Transverse colon (tissue), 4 donors: Measurements from ENCODE around the gene HMGN1. TPM values are rescaled to one million over a fixed set of nuclear protein-coding genes. Genes with fewer than 3 reads are reported as not detected.

ENCODE experiments used
- DNase-seq: peaks from one replicate; pipeline ENCODE4 v3.0.0-alpha.2; 2019
- H3K27ac ChIP-seq, 4 donors: fragments of 200-600 bp; sonication (generic); 2 replicates each; pipeline ENCODE4 v1.5.1; 2016 to 2018; ENCODE audit warnings: inconsistent platforms in 4 of 4
- H3K27me3 ChIP-seq: fragments of 200-600 bp; sonication (generic); 2 replicates; pipeline ENCODE4 v1.5.1; 2017; ENCODE audit warnings: inconsistent platforms
- H3K36me3 ChIP-seq, 4 donors: fragments of 200-600 bp; sonication (generic); 2 replicates each; pipeline ENCODE4 v1.5.1; 2017 to 2019; ENCODE audit warnings: inconsistent platforms in 4 of 4
- H3K4me1 ChIP-seq, 4 donors: fragments of 200-600 bp; sonication (generic); 2 replicates each; pipeline ENCODE4 v1.5.1; 2017 to 2020; ENCODE audit warnings: inconsistent platforms in 4 of 4
- H3K4me3 ChIP-seq, 4 donors: fragments of 200-600 bp; sonication (generic); 1 replicate in 1 of 4; 2 replicates in 3 of 4; pipeline versions ENCODE4 v1.5.1 to v1.6.1; 2017 to 2019; ENCODE audit warnings: inconsistent platforms in 4 of 4
- H3K9me3 ChIP-seq, 2 donors: fragments of 200-600 bp; sonication (generic); 2 replicates each; pipeline ENCODE4 v1.5.1; 2017 to 2019; ENCODE audit warnings: inconsistent platforms in 2 of 2
- CTCF ChIP-seq, 5 experiments: fragments of 200-600 bp in 3 of 5; fragments of 450-650 bp in 2 of 5; sonication (generic) in 3 of 5; IDR thresholded peaks; 1 replicate in 2 of 5; 2 replicates in 3 of 5; pipeline ENCODE4 v1.5.1; 2016 to 2017; ENCODE audit warnings: antibody characterized with exemption in 5 of 5, inconsistent platforms in 3 of 5, mild to moderate bottlenecking in 2 of 5, moderate library complexity in 1 of 5
- EP300 ChIP-seq: sonication (generic); formaldehyde crosslinking; IDR thresholded peaks from one replicate; pipeline ENCODE4 v1.6.1; 2017; ENCODE audit warnings: antibody characterized with exemption, low read depth
- POLR2A ChIP-seq: fragments of 450-650 bp; IDR thresholded peaks from one replicate; pipeline ENCODE4 v1.6.1; 2016; ENCODE audit warnings: antibody characterized with exemption, mild to moderate bottlenecking, moderate library complexity
- POLR2AphosphoS5 ChIP-seq, 3 donors: sonication (generic); formaldehyde crosslinking; IDR thresholded peaks; one replicate each; pipeline ENCODE4 v1.6.1; 2016; ENCODE audit warnings: antibody characterized with exemption in 3 of 3
- WGBS, 2 donors: methylation state at CpG; one replicate each; pipeline ENCODE4 v1.1.5; 2018; ENCODE audit warnings: low coverage in 1 of 2; 5-methylcytosine and 5-hydroxymethylcytosine counted together
- in situ Hi-C, 4 donors: fragments of 200-750 bp; cut with MboI; loops; one replicate each; pipeline versions ENCODE4 v1.15.0 to v1.15.1; 2017; ENCODE audit warnings: low sequenced_read_pairs in 3 of 4, low pct_ligation_motif_present in 1 of 4, low pct_unique_long_range_greater_than_20kb in 1 of 4
- intact Hi-C: fragments of 100-400 bp; cut with DNase I; formaldehyde crosslinking; loops from one replicate; pipeline ENCODE4 v1.15.1; 2023; ENCODE audit warnings: low total_unique reads
- total RNA-seq, 4 donors: library from RNA; depleted of rRNA; stranded (reverse); fragments of >200 nt; gene quantifications; one replicate each; pipeline ENCODE4 v1.1.0, GENCODE V29; 2016

The HMGN1 gene
- total RNA-seq, 4 donors from 2014 or later: 51.1 to 277 (median 99.7) TPM

GRCh38 chr21:39362733-39363132, 13.8 kb upstream of the HMGN1 start:
- no peak for TF ChIP-seq CTCF (IDR thresholded peaks at IDR 0.05)
- no peak for TF ChIP-seq POLR2A
- TF ChIP-seq EP300: no peak
- no peak for TF ChIP-seq POLR2AphosphoS5 (IDR thresholded peaks at IDR 0.05)
- Histone ChIP-seq H3K4me1 (no peaks in the 10 kb centered on the region), H3K27ac (no peak overlapping the region), H3K27me3 (no peaks in the 10 kb centered on the region), H3K36me3 (no peaks in the 10 kb centered on the region), H3K9me3 (no peaks in the 10 kb centered on the region), H3K4me3 (no peak overlapping the region)
- intact Hi-C loops (no loop called here), in situ Hi-C loops (no loop called here)
- 94 to 100% methylated on average over 2 to 3 of the region's 3 CpGs for WGBS, 2 donors
- DNase-seq: no peak

GRCh38 chr21:39359382-39359781, 10.5 kb upstream of the HMGN1 start:
- intact Hi-C loops (no loop called here), in situ Hi-C loops (no loop called here)
- TF ChIP-seq POLR2A: no peak
- no peak for TF ChIP-seq EP300
- no peak for TF ChIP-seq CTCF (IDR thresholded peaks at IDR 0.05)
- no peak for TF ChIP-seq POLR2AphosphoS5 (IDR thresholded peaks at IDR 0.05)
- no peak overlapping the region for H3K4me3 ChIP-seq
- H3K27me3 ChIP-seq: no peaks in the 10 kb centered on the region
- 78 to 83% methylated on average over 3 to 4 of the region's 4 CpGs for WGBS, 2 donors
- DNase-seq: no peak
- H3K4me1 ChIP-seq: no peaks in the 10 kb centered on the region
- no peaks in the 10 kb centered on the region for H3K36me3 ChIP-seq
- H3K27ac ChIP-seq: no peak overlapping the region
- H3K9me3 ChIP-seq: no peaks in the 10 kb centered on the region

GRCh38 chr21:39353295-39353694, 4.4 kb upstream of the HMGN1 start:
- no peak overlapping the region for H3K27ac ChIP-seq
- no peaks in the 10 kb centered on the region for H3K9me3 ChIP-seq
- no peak for DNase-seq
- H3K27me3 ChIP-seq: no peaks in the 10 kb centered on the region
- intact Hi-C loops (no loop called here), in situ Hi-C loops (no loop called here)
- WGBS, 2 donors: 72 to 78% methylated on average over 3 of the region's 3 CpGs
- TF ChIP-seq CTCF (IDR thresholded peaks at IDR 0.05): no peak
- no peak for TF ChIP-seq POLR2A
- no peak for TF ChIP-seq EP300
- no peak for TF ChIP-seq POLR2AphosphoS5 (IDR thresholded peaks at IDR 0.05)
- H3K36me3 ChIP-seq: no peaks in the 10 kb centered on the region
- no peak overlapping the region for H3K4me3 ChIP-seq
- peaks cover 5 to 9% (median 7%) of the 10 kb centered on the region in 4 donors for H3K4me1 ChIP-seq

- Histone ChIP-seq H3K27me3 (no peaks in the 10 kb centered on the region), H3K36me3 (no peaks in the 10 kb centered on the region), H3K4me1 (peaks cover 12 to 33% (median 25%) of the 10 kb centered on the region in 4 donors), H3K4me3 (peak overlapping the region; percentile 46 to 87 (median 66)), H3K9me3 (no peaks in the 10 kb centered on the region), H3K27ac (peak overlapping the region; percentile 94 to 98 (median 96))
- intact Hi-C loops (no loop called here), in situ Hi-C loops (no loop called here)
- no peak for TF ChIP-seq POLR2AphosphoS5 (IDR thresholded peaks at IDR 0.05)
- TF ChIP-seq EP300: no peak
- TF ChIP-seq CTCF (IDR thresholded peaks at IDR 0.05): peak in 2 of 5 experiments; percentile 11 to 33
- DNase-seq: no peak
- 59 to 65% methylated on average over 11 to 19 of the region's 19 CpGs for WGBS, 2 donors
These were observed 1.5 kb upstream of the HMGN1 start for GRCh38 chr21:39350094-39351005.
